Suprapubic skin (tissue), 4 donors: Measurements from ENCODE around the gene FILIP1L. TPM values are rescaled to one million over a fixed set of nuclear protein-coding genes. Genes with fewer than 3 reads are reported as not detected.

ENCODE experiments used
- DNase-seq, 2 donors: peaks; one replicate each; pipeline ENCODE4 v3.0.0-alpha.2; 2019; ENCODE audit warnings: low spot score in 2 of 2
- H3K27ac ChIP-seq: fragments of 200-600 bp; sonication (generic); one replicate; pipeline ENCODE4 v1.5.1; 2019
- H3K27me3 ChIP-seq: fragments of 200-600 bp; sonication (generic); one replicate; pipeline ENCODE4 v1.5.1; 2019
- H3K36me3 ChIP-seq: fragments of 200-600 bp; sonication (generic); one replicate; pipeline ENCODE4 v1.5.1; 2019
- H3K4me1 ChIP-seq: fragments of 200-600 bp; sonication (generic); one replicate; pipeline ENCODE4 v1.5.1; 2019
- H3K4me3 ChIP-seq: fragments of 200-600 bp; sonication (generic); one replicate; pipeline ENCODE4 v1.5.1; 2019; ENCODE audit warnings: mild to moderate bottlenecking
- H3K9me3 ChIP-seq: fragments of 200-600 bp; sonication (generic); one replicate; pipeline ENCODE4 v1.5.1; 2019
- EP300 ChIP-seq: sonication (generic); formaldehyde crosslinking; IDR thresholded peaks from one replicate; pipeline ENCODE4 v1.6.1; 2017; ENCODE audit warnings: antibody characterized with exemption
- POLR2A ChIP-seq, 2 donors: fragments of 450-650 bp; IDR thresholded peaks; one replicate each; pipeline ENCODE4 v1.6.1; 2017; ENCODE audit warnings: antibody characterized with exemption in 2 of 2, mild to moderate bottlenecking in 2 of 2, moderate library complexity in 2 of 2
- POLR2AphosphoS5 ChIP-seq, 3 donors: sonication (generic); formaldehyde crosslinking; IDR thresholded peaks; one replicate each; pipeline ENCODE4 v1.6.1; 2017; ENCODE audit warnings: antibody characterized with exemption in 3 of 3
- WGBS: methylation state at CpG from one replicate; pipeline ENCODE4 v1.1.5; 2018; 5-methylcytosine and 5-hydroxymethylcytosine counted together
- total RNA-seq, 4 donors: library from RNA; depleted of rRNA; stranded (reverse); fragments of >200 nt; gene quantifications; one replicate each; pipeline ENCODE4 v1.1.0, GENCODE V29; 2016
- TF ChIP-seq, protein P1 (sequence below), 2 donors: fragments of 200-600 bp in 1 of 2; fragments of 450-650 bp in 1 of 2; sonication (generic) in 1 of 2; IDR thresholded peaks; one replicate each; pipeline ENCODE4 v1.5.1; 2016 to 2019; ENCODE audit warnings: antibody characterized with exemption in 2 of 2, mild to moderate bottlenecking in 1 of 2, moderate library complexity in 1 of 2

The FILIP1L gene
- total RNA-seq, 4 donors from 2014 or later = 14.0 to 19.9 (median 15.9) TPM

DNA sequence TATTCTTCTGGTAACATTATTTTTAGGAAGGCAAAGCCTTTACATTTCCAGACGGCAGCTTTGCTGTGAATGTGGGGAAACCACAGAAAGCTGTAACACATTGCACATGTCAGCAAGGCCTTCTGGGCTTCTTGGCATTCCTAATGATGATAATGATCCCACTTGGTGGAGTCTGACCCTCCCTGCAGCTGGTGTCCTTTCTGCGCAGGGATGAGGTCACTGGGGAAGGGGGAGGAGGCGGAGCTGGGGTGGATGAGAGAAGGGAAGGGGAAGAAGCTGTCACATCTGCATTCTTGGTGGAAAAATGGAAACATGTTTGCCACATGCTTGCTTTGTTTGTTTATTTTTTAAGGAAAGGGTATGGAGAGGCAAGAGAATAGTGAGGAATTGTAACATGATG is 68.6 kb downstream of the FILIP1L start:
- H3K4me1 ChIP-seq = peaks cover 54% of the 10 kb centered on the region
- H3K36me3 ChIP-seq = no peaks in the 10 kb centered on the region
- TF ChIP-seq, protein P1, sequence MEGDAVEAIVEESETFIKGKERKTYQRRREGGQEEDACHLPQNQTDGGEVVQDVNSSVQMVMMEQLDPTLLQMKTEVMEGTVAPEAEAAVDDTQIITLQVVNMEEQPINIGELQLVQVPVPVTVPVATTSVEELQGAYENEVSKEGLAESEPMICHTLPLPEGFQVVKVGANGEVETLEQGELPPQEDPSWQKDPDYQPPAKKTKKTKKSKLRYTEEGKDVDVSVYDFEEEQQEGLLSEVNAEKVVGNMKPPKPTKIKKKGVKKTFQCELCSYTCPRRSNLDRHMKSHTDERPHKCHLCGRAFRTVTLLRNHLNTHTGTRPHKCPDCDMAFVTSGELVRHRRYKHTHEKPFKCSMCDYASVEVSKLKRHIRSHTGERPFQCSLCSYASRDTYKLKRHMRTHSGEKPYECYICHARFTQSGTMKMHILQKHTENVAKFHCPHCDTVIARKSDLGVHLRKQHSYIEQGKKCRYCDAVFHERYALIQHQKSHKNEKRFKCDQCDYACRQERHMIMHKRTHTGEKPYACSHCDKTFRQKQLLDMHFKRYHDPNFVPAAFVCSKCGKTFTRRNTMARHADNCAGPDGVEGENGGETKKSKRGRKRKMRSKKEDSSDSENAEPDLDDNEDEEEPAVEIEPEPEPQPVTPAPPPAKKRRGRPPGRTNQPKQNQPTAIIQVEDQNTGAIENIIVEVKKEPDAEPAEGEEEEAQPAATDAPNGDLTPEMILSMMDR (IDR thresholded peaks at IDR 0.05) = no peak
- peak in 2 of 3 donors; percentile 19 to 58 for TF ChIP-seq POLR2AphosphoS5 (IDR thresholded peaks at IDR 0.05)
- 48% methylated on average over 3 of the region's 3 CpGs for WGBS
- H3K27me3 ChIP-seq = no peaks in the 10 kb centered on the region
- no peak overlapping the region for H3K27ac ChIP-seq
- no peaks in the 10 kb centered on the region for H3K9me3 ChIP-seq
- DNase-seq = peak; percentile 81 to 84
- H3K4me3 ChIP-seq = no peak overlapping the region

DNA sequence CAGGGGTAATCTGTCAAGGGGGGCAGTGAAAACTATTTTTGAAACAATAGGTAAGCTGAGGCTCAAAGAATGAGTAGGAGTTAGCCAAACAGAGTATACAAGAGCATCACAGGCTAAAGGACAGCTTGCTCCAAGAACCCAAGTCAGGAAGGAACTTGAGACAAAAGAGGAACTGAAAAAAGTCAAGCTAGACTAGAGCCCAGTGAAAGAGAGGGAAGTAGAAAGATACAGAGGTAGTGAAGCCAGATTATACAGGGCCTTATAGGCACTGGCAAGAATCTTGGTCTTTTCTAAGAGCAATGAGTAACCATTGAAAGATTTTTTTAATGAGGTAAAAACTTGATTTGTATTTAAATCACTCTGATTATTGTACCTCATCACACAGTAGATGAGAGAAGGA is 69.9 kb downstream of the FILIP1L start:
- no peak overlapping the region for H3K27ac ChIP-seq

DNA sequence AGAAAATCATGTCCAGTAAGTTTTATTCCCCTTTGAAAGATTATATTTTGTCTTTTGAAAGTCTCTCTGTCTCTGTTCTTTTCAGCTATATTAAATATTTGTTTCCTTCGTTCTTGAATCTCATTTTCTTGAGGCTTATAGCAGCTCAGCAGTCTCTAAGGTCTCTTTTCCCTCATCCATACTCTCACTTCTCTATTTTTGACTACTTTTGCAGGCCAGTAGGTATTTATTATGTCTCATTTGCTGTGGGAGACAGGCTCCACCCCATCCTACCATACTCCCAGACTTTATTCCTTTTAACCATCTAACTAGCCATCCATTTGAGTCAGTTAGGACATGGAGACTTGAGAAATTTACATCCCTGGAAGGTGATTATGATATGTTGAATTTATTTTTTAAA is 71.0 kb downstream of the FILIP1L start:
- TF ChIP-seq POLR2AphosphoS5 (IDR thresholded peaks at IDR 0.05) (no peak), POLR2A (IDR thresholded peaks at IDR 0.05) (no peak), EP300 (no peak)
- TF ChIP-seq, protein P1 (IDR thresholded peaks at IDR 0.05) = no peak

More for the DNA sequence above, 69.9 kb downstream of the FILIP1L start:
- H3K4me3 ChIP-seq = no peak overlapping the region
- no peak for DNase-seq
- peaks cover 63% of the 10 kb centered on the region for H3K4me1 ChIP-seq
- TF ChIP-seq, protein P1 (IDR thresholded peaks at IDR 0.05) = no peak
- TF ChIP-seq POLR2A (IDR thresholded peaks at IDR 0.05) (no peak), POLR2AphosphoS5 (IDR thresholded peaks at IDR 0.05) (no peak), EP300 (no peak)
- H3K36me3 ChIP-seq = no peaks in the 10 kb centered on the region
- H3K9me3 ChIP-seq = no peaks in the 10 kb centered on the region
- no peaks in the 10 kb centered on the region for H3K27me3 ChIP-seq

DNA sequence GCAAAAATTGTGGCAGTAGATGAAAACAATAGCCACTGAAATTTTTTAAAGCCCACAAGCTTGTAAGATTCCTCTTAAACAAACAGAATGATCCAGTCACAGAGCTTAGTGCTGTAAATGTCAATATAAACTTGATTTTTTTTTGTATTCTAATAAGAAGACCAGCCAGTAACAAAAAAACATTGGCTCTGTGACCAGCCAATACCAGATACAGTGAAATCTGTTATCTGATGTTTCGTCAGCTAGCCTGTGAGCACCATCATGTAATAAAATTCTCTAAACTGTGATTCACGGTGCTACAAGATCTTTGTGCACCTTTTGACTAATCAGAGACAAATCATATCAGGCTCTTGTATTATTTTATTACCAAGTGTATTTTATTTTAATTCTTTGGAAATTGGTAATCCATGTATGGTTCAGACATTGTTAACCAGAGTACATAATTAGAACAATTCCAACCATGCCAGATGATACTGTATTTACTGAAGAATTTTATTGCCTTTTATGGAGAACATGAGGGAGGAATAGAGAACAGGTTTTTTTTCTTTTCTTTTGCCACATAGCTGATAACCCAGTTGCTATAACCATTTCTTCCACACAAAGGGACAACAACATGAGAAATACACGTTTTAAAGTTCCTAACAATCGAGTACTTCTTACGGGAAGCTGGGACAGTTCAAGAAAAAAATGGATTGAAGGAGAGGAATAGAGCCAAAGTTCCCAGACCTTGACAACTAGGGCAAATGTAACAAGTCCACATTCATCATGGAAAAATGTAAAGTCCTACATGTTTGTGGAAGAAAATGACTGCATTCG is 71.9 kb downstream of the FILIP1L start:
- no peak for TF ChIP-seq POLR2AphosphoS5 (IDR thresholded peaks at IDR 0.05)
- TF ChIP-seq EP300 = peak; percentile 26
- TF ChIP-seq, protein P1 (IDR thresholded peaks at IDR 0.05) = no peak
- no peaks in the 10 kb centered on the region for H3K9me3 ChIP-seq
- no peak for DNase-seq
- peaks cover 55% of the 10 kb centered on the region for H3K4me1 ChIP-seq
- H3K27me3 ChIP-seq = no peaks in the 10 kb centered on the region
- H3K4me3 ChIP-seq = no peak overlapping the region
- H3K27ac ChIP-seq = peak overlapping the region; percentile 91
- 49% methylated on average over 6 of the region's 6 CpGs for WGBS
- no peaks in the 10 kb centered on the region for H3K36me3 ChIP-seq

More for the DNA sequence above, 71.0 kb downstream of the FILIP1L start:
- WGBS = 78% methylated on average over 1 of the region's 1 CpG
- no peak for DNase-seq
- H3K27ac ChIP-seq = peak overlapping the region; percentile 91
- peaks cover 63% of the 10 kb centered on the region for H3K4me1 ChIP-seq
- H3K36me3 ChIP-seq = no peaks in the 10 kb centered on the region
- H3K9me3 ChIP-seq = no peaks in the 10 kb centered on the region
- no peaks in the 10 kb centered on the region for H3K27me3 ChIP-seq
- H3K4me3 ChIP-seq = no peak overlapping the region

DNA sequence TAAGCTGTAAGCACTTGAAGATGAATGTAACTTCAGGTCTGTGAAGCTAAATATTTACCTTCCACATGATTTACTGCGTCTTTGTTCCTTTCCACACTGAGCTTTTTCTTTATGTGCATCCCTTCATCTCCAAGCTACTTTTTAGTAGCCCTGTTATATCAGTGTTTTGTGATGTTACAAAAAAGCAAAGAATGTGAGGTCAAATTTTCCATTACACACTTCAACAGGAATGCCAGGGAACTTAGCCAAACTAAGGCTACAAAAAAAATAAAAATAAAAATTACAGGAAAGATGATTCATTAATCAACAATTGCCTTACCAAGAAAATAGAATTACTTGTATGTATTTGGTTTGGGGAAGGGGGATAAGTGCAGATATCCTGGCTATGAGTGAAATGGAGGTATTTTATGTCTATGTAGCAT is 73.0 kb downstream of the FILIP1L start:
- DNase-seq = no peak
- Histone ChIP-seq H3K27me3 (no peaks in the 10 kb centered on the region), H3K4me3 (no peak overlapping the region), H3K9me3 (no peaks in the 10 kb centered on the region), H3K4me1 (peaks cover 47% of the 10 kb centered on the region), H3K27ac (peak overlapping the region; percentile 91), H3K36me3 (no peaks in the 10 kb centered on the region)
- TF ChIP-seq, protein P1 (IDR thresholded peaks at IDR 0.05) = no peak
- no peak for TF ChIP-seq POLR2A (IDR thresholded peaks at IDR 0.05)
- peak in 1 of 3 donors; percentile 23 for TF ChIP-seq POLR2AphosphoS5 (IDR thresholded peaks at IDR 0.05)
- peak; percentile 32 for TF ChIP-seq EP300
- WGBS = 56% methylated on average over 1 of the region's 1 CpG
